Gastrocnemius medialis (tissue), 4 donors: ENCODE measurements around the gene MINDY1.

Source experiments
- CTCF ChIP-seq, 5 experiments: fragments of 450-650 bp in 3 of 5; fragments of 200-600 bp in 2 of 5; sonication (generic) in 2 of 5; IDR thresholded peaks in 4 of 5; conservative IDR thresholded peaks in 1 of 5; 1 replicate in 4 of 5; 2 replicates in 1 of 5; pipeline ENCODE4 v1.5.1; 2016 to 2019; ENCODE audit warnings: antibody characterized with exemption in 5 of 5, mild to moderate bottlenecking in 3 of 5, moderate library complexity in 3 of 5
- POLR2A ChIP-seq, 2 donors: fragments of 450-650 bp; IDR thresholded peaks; one replicate each; pipeline ENCODE4 v1.6.1; 2017; ENCODE audit warnings: antibody characterized with exemption in 2 of 2, mild to moderate bottlenecking in 2 of 2, moderate library complexity in 2 of 2

GRCh38 chr1:151051356-151052009, 44.8 kb upstream of the MINDY1 start:
- TF ChIP-seq POLR2A (IDR thresholded peaks at IDR 0.05) (no peak), CTCF (IDR thresholded peaks at IDR 0.05 in 4 of 5, conservative IDR thresholded peaks at IDR 0.05 in 1 of 5) (no peak)
